HUES64 (cell line): ENCODE data around the gene KISS1.

Experiments used
- H3K27ac ChIP-seq: 2 replicates; pipeline ENCODE4 v1.7.0; 2013; ENCODE audit warnings: low read depth, low read length, inconsistent platforms
- H3K27me3 ChIP-seq: 2 replicates; pipeline ENCODE4 v1.6.1; 2013; ENCODE audit warnings: mild to moderate bottlenecking, low read length; ENCODE audit not compliant: insufficient read depth
- H3K36me3 ChIP-seq: 2 replicates; pipeline ENCODE4 v1.6.1; 2013; ENCODE audit warnings: mild to moderate bottlenecking, low read length; ENCODE audit not compliant: insufficient read depth
- H3K4me1 ChIP-seq: 2 replicates; pipeline ENCODE4 v1.6.1; 2013; ENCODE audit warnings: mild to moderate bottlenecking, low read length, moderate library complexity; ENCODE audit not compliant: insufficient read depth
- H3K4me3 ChIP-seq: 2 replicates; pipeline ENCODE4 v1.5.1; 2013; ENCODE audit warnings: mild to moderate bottlenecking, low read length, moderate library complexity
- H3K9ac ChIP-seq: 2 replicates; pipeline ENCODE4 v1.6.1; 2013; ENCODE audit warnings: mild to moderate bottlenecking, low read depth, low read length
- H3K9me3 ChIP-seq: 2 replicates; pipeline ENCODE4 v1.6.1; 2013; ENCODE audit warnings: low read depth, low read length; ENCODE audit not compliant: insufficient read depth
- WGBS: fragments of 150-250, 120-280 bp; methylation state at CpG from one replicate; pipeline ENCODE4 v1.1.7; 2013; ENCODE audit warnings: missing lambda C conversion rate; 5-methylcytosine and 5-hydroxymethylcytosine counted together

The KISS1 gene

DNA sequence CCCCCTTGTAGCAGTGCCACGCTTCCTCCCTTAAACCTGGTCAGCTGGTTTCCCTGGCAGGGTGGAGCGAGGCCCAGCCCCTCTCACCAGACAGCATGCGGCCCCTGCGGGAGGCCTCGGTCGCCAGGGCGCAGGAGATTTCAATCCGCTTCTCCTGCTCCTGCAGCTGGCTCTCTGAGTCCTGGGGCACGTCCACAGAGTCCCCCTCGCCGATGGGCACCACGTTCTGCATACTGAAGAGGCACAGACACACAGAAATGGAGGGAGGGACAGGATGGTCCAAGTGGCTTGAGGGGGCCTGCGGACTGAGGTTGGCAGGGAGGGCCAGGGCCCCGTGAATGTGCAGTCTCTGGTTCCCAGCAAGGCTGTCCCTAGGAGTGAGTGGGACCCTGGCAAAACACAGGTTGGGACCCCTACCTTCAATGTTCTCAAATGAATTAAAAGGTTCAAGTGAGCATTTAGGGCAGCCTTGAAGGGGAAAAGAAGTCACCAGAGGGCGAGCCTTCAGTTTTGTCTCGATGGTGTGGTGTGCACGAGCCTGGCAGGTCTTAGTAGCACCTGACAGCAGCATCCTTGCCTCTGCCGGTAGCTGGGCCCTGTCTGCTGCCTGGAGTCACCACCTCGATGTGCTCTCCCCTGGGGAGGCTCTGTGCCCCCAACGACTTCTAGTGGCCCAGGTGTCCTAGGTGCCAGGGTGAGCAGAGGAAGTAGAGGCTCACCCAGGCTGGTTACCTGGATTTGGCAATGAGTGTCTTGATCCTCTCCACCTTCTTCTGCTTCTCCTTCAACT, 31.9 kb upstream of the KISS1 start:
- Histone ChIP-seq H3K27me3 (no peaks in the 10 kb centered on the region), H3K4me1 (no peaks in the 10 kb centered on the region), H3K27ac (no peak overlapping the region), H3K9me3 (no peaks in the 10 kb centered on the region), H3K4me3 (no peak overlapping the region), H3K36me3 (no peaks in the 10 kb centered on the region), H3K9ac (no peak overlapping the region)
- 90% methylated on average over 20 of the region's 20 CpGs for WGBS

DNA sequence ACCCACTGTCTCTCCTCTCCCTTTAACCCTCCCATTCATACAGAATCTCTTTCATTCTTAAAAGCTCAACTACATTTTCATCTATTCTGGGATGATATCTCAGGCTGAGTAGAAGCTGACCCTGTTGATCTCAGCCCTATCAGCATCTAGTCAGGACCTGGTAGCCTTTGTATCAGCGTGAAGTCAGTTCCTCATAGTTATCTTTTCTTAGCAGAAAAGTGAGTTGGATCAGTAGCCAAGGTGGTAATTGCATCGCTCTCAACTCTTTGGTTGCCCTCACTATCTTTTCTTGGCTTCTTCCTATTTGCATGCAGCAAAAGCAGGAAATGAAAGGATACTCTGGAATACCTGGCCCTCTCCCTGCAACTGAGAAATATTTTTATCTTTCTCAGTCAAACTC, 31.1 kb upstream of the KISS1 start:
- WGBS, result 85% methylated on average over 2 of the region's 2 CpGs
- Histone ChIP-seq H3K4me3 (no peak overlapping the region), H3K9ac (no peak overlapping the region), H3K4me1 (no peaks in the 10 kb centered on the region), H3K9me3 (no peaks in the 10 kb centered on the region), H3K27ac (no peak overlapping the region), H3K27me3 (no peaks in the 10 kb centered on the region), H3K36me3 (no peaks in the 10 kb centered on the region)

DNA sequence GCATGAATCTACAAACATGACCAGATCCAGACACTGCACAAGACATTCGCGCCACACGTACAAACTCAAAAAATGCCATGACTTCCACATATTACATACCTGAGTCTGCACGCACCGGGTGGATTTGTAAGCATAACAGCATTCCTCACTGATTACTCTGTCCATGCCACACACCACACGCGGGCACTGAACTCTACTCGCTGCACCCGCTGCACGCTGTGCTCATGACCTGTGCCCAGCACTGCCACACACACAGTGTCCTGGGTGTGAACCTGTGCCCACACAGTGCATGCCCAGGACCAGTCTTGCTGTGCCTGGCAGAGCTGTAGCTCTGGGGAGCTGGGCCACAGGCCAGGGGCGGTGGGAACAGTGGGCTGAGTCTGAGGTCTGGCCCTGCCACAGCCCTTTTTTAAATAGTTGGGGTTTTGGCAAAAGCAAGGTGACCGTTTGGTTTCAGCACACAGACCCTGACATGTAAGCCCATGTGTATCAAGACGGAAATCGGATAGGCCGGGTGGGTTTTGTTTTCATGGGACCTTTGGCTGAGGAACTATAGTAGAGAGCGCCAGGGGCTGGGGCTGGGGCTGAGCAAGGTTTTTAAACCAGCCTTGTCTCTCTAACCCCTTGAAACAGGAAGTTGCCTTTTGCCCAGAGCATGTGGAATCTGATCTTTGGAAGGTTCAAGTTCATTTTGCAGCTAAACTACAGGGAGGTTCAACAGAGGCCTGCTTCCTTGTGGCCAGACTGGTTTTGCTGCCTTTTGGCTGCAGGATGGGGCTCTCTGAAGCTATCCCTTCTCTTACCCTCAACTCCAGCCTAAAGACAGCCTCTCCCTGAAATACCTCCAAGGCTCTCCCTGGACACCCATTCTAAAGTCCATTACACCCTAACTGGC, 29.8 kb upstream of the KISS1 start:
- 94% methylated on average over 16 of the region's 16 CpGs for WGBS
- H3K27ac ChIP-seq, result no peak overlapping the region

DNA sequence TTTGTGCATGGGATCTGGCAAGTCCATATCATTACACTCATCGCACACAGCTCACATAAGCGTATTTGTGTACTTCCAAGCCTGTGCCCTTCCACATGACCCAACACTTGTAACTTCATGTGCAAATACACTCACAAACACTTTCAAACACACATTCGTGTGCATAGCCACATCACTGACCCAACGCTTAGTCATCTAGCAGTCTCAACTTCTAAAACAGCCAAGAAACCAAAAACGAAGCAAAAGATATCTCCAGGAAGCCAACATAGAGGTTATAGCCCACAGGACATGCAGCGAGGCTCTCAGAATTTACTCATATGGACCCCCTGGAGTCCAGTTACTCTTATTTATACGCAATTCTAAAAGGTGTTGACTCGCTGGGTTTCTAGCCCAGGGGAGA, 28.4 kb upstream of the KISS1 start:
- H3K27ac ChIP-seq, result no peak overlapping the region
- H3K36me3 ChIP-seq, result no peaks in the 10 kb centered on the region
- no peaks in the 10 kb centered on the region for H3K9me3 ChIP-seq
- 75% methylated on average over 8 of the region's 8 CpGs for WGBS
- no peaks in the 10 kb centered on the region for H3K4me1 ChIP-seq
- no peaks in the 10 kb centered on the region for H3K27me3 ChIP-seq
- no peak overlapping the region for H3K9ac ChIP-seq
- no peak overlapping the region for H3K4me3 ChIP-seq

More for the DNA sequence above, 29.8 kb upstream of the KISS1 start:
- H3K27me3 ChIP-seq, result no peaks in the 10 kb centered on the region
- no peaks in the 10 kb centered on the region for H3K36me3 ChIP-seq
- H3K4me1 ChIP-seq, result no peaks in the 10 kb centered on the region
- no peak overlapping the region for H3K4me3 ChIP-seq
- H3K9ac ChIP-seq, result no peak overlapping the region
- H3K9me3 ChIP-seq, result no peaks in the 10 kb centered on the region

DNA sequence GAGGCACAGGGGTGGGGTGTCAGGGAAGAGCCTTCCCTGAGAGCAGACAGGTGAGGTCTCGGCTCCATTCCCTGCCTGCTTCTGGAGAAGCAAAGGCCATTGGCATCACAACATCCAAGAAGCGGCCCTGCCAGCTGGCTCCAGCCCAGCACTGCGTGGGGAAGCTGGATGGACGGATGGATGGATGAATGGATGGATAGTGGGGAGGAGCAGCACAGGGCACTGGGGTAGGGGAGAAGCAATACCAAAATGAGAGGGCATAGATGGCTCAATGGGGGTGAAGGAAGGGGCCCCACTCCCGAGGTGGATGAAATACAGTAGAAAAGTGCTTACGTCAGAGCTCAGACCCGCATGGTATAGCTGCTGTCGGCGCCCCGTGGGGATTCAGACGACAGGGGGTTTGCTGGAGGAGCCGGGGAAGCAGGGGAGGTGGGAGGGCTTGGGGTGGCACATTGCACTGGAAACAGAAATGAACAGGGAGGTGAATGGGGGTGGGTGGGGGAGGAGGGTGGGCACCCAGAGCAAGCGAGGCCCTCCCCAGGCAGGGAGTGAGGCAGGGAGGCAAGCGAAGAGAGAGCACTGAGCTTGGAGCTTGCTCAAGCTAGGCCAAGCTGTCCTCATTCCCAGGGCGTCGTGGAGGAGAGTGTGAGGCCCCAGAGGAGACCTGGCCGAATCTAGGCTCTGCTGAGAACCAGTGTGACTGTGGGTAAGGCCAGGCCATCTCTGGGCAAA, 27.0 kb upstream of the KISS1 start:
- H3K27me3 ChIP-seq, result no peaks in the 10 kb centered on the region
- no peaks in the 10 kb centered on the region for H3K36me3 ChIP-seq
- H3K9me3 ChIP-seq, result no peaks in the 10 kb centered on the region
- H3K27ac ChIP-seq, result no peak overlapping the region
- no peaks in the 10 kb centered on the region for H3K4me1 ChIP-seq
- H3K4me3 ChIP-seq, result no peak overlapping the region
- 90% methylated on average over 17 of the region's 17 CpGs for WGBS
- no peak overlapping the region for H3K9ac ChIP-seq

DNA sequence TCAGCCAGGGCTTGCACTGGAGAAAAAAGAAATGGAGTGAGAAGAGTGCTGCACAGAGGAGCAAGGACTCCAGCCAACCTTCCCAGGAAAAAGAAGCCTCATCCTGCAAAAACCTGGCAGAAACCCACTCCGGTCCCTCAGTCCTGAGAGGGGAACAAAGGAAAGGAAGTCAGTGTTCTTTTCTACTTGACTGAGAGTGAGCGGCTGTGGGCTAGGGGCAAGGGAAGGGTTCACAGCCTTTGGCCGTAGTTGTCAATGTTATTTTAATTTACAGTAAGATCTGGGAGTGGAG, 26.4 kb upstream of the KISS1 start:
- Histone ChIP-seq H3K27ac (no peak overlapping the region), H3K36me3 (no peaks in the 10 kb centered on the region)

DNA sequence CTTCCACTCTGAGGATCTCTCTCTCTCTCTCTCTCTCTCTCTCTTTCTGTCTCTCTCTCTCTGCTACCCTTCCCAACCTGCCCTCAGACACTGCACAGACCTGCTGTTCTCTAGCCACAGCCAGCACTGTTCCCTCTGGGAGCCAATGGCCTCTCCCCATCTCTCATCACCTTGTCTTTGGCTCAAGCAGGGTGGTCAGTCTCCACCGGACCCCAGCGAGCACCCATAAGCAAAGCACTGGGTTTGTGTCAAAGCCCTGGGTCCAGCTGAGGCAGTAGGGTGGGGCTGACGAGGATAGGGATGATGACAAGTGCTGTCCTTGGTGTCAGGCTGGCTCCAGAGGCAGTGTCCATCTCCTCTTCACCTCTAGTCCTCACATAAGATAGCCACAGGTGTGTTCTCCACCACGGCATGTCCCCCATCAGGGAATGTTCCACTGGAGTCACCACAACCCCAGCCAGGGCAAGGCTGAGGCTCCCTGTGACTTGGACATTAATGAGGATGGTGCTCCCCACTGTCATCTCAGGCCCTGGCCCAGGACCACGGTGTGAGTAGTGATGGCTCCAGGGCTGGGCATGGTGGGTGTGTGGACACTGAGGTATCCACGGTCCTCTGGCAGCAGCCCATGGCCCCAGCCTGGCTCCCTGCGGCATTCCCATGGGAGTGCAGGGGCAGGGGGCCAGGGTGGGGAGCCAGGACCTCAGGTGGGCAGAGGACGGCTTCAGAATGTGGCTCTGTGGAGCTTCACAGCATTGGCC, 25.9 kb upstream of the KISS1 start:
- H3K27me3 ChIP-seq, result no peaks in the 10 kb centered on the region
- H3K4me3 ChIP-seq, result no peak overlapping the region
- 93% methylated on average over 8 of the region's 8 CpGs for WGBS
- H3K9ac ChIP-seq, result no peak overlapping the region
- H3K4me1 ChIP-seq, result no peaks in the 10 kb centered on the region
- no peak overlapping the region for H3K27ac ChIP-seq
- H3K9me3 ChIP-seq, result no peaks in the 10 kb centered on the region
- H3K36me3 ChIP-seq, result no peaks in the 10 kb centered on the region

More for the DNA sequence above, 26.4 kb upstream of the KISS1 start:
- Histone ChIP-seq H3K4me3 (no peak overlapping the region), H3K4me1 (no peaks in the 10 kb centered on the region), H3K9ac (no peak overlapping the region), H3K27me3 (no peaks in the 10 kb centered on the region), H3K9me3 (no peaks in the 10 kb centered on the region)
- WGBS, result 94% methylated on average over 3 of the region's 3 CpGs

DNA sequence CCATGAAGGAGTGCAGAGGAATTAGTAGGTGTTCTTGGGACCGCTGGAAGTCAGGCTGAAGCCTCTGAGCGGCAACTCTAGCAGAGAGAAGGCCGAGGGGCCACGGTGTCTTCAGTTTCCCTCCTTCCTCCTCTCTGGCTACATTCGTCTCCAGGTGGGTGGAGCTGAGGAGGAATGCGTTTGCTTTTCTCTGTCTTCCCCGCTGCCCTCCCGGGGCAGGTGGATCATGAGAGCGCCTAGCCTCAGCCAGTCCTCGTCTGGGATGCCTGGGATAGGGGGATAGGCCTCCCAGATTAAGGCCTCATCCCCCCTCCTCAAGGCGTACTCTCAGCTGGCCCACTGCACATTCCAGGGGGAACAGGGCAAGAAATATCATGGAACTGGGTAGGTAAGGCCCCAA, 25.0 kb upstream of the KISS1 start:
- no peaks in the 10 kb centered on the region for H3K9me3 ChIP-seq
- no peaks in the 10 kb centered on the region for H3K4me1 ChIP-seq
- 71% methylated on average over 8 of the region's 11 CpGs for WGBS
- no peak overlapping the region for H3K27ac ChIP-seq
- no peak overlapping the region for H3K9ac ChIP-seq
- H3K36me3 ChIP-seq, result no peaks in the 10 kb centered on the region
- H3K4me3 ChIP-seq, result no peak overlapping the region
- H3K27me3 ChIP-seq, result no peaks in the 10 kb centered on the region

DNA sequence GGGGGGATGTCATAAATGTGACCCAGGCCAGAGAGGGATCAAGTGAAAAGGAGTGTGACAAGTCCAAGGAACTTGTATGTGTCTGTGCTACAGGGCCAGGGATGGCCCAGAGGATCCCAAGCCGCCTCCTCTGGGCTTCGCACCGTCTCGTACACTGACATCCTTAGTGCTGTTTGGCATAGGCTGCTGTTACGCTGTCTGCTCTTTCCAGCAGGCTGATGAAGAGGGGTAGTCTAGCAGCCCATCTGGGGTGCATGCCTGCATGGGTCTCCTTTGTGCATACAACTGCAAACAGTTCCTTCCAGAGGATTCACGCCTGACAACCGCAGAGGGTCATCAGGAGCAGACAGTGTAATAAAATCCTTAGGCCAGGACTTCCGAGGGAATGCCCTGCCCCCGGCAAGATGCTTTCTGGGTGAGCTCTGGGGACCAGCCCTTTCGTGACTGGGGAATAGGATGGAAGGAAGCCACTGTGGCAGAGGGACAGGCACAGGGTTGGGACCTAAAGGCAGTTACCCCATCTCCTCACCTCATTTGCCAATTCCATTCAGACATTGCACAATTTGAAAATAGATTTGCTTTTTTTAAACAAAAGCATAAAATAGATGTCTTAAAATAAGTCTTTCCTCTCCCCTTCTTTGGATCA, 23.8 kb upstream of the KISS1 start:
- H3K9me3 ChIP-seq, result no peaks in the 10 kb centered on the region
- no peaks in the 10 kb centered on the region for H3K27me3 ChIP-seq
- H3K36me3 ChIP-seq, result no peaks in the 10 kb centered on the region
- H3K27ac ChIP-seq, result no peak overlapping the region
- no peaks in the 10 kb centered on the region for H3K4me1 ChIP-seq
- H3K9ac ChIP-seq, result no peak overlapping the region
- H3K4me3 ChIP-seq, result no peak overlapping the region
- WGBS, result 91% methylated on average over 10 of the region's 10 CpGs

DNA sequence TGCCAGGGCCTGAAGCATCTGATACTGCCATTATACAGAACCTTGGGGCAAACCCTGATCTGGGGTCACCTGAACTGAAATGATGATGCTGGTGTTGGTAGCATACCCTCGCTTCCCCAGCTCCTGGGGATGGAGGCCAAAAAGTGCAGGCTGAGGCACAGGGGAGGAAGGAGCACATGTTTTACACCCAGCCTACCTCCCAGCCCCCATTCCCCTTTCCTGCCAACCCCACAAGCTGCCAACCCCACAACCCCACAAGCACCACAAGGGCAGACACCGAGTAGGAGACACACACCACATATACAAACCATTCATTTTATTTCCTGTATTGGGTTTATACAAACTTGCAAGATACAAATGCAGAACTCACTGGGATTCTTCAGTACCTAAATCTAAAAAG, 22.3 kb upstream of the KISS1 start:
- Histone ChIP-seq H3K9ac (no peak overlapping the region), H3K4me1 (no peaks in the 10 kb centered on the region), H3K27me3 (no peaks in the 10 kb centered on the region), H3K36me3 (no peaks in the 10 kb centered on the region), H3K27ac (no peak overlapping the region), H3K9me3 (no peaks in the 10 kb centered on the region), H3K4me3 (no peak overlapping the region)
- 87% methylated on average over 2 of the region's 2 CpGs for WGBS
